Peyer's patch (tissue), 4 donors: ENCODE data around the gene MEF2D.

ENCODE experiments used
- CTCF ChIP-seq, 6 experiments: fragments of 450-650 bp in 4 of 6; fragments of 200-600 bp in 2 of 6; sonication (generic) in 1 of 6; IDR thresholded peaks; one replicate each; pipeline ENCODE4 v1.5.1; 2017 to 2019; ENCODE audit warnings: antibody characterized with exemption in 6 of 6, mild to moderate bottlenecking in 3 of 6, moderate library complexity in 1 of 6
- POLR2A ChIP-seq, 2 donors: fragments of 450-650 bp; IDR thresholded peaks; one replicate each; pipeline ENCODE4 v1.5.1; 2017; ENCODE audit warnings: antibody characterized with exemption in 2 of 2, mild to moderate bottlenecking in 2 of 2, moderate library complexity in 2 of 2

GRCh38 chr1:156430303-156430702, 70.3 kb downstream of the MEF2D start:
- TF ChIP-seq POLR2A (IDR thresholded peaks at IDR 0.05): no peak
- TF ChIP-seq CTCF (IDR thresholded peaks at IDR 0.05): no peak
